Progenitor cell of endocrine pancreas (in vitro differentiated cells): ENCODE data around the gene FBXL5. TPM values are rescaled to one million over a fixed set of nuclear protein-coding genes. Genes with fewer than 3 reads are reported as not detected.
"Not testable (repeated sequence)": the region's sequence is repeated elsewhere in the genome, so short reads cannot be mapped to it uniquely, and the experiment has no call there.

Experiments used
- DNase-seq: peaks from one replicate; pipeline ENCODE4 v3.0.0; 2021; ENCODE audit warnings: low spot score; ENCODE audit not compliant: unreplicated experiment
- H3K27ac Mint-ChIP-seq: 2 replicates; pipeline ENCODE4 v1.8.0; 2021; ENCODE audit warnings: mild to moderate bottlenecking, moderate library complexity, mixed read lengths
- H3K27me3 Mint-ChIP-seq: 2 replicates; pipeline ENCODE4 v1.8.0; 2021; ENCODE audit warnings: mixed read lengths
- H3K36me3 Mint-ChIP-seq: 2 replicates; pipeline ENCODE4 v1.8.0; 2022; ENCODE audit warnings: mixed read lengths; ENCODE audit not compliant: insufficient read depth
- H3K4me1 Mint-ChIP-seq: 2 replicates; pipeline ENCODE4 v1.8.0; 2021; ENCODE audit warnings: low read depth, mixed read lengths
- H3K4me3 Mint-ChIP-seq: 2 replicates; pipeline ENCODE4 v1.8.0; 2021; ENCODE audit warnings: low read depth, mild to moderate bottlenecking, moderate library complexity, mixed read lengths
- H3K9me3 Mint-ChIP-seq: 2 replicates; pipeline ENCODE4 v1.8.0; 2021; ENCODE audit warnings: low read depth, mixed read lengths
- total RNA-seq: library from RNA; stranded (reverse); gene quantifications from 2 replicates; pipeline ENCODE4 v1.2.1, GENCODE V29; 2021
- TF ChIP-seq, protein P1 (sequence below): fragments of 200-600 bp; sonication (generic); IDR thresholded peaks from one replicate; pipeline ENCODE4 v1.5.0; 2021; ENCODE audit warnings: antibody characterized with exemption, mild to moderate bottlenecking; ENCODE audit not compliant: unreplicated experiment

Gene FBXL5
- total RNA-seq, 1 donor from 2014 or later, result 66.9 TPM

DNA sequence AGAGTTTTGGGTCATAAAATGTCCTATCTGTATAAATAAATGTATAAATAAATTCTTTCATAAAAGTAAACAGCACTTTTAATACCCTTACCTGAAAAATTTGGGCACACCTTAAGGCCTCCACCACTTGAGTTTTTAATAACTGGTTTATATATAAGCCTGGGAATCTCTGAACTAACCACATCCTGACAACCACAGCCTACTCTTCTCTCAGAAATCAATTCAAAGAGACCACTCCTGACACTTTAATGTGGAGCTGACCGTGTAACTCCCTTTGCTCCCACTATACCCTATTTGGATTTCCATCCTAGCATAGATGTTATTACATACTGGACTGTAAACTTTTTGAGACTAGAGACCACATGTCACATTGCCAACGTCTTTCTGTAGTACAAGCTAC, 3.5 kb downstream of the FBXL5 start:
- DNase-seq, result no peak
- TF ChIP-seq, protein P1, sequence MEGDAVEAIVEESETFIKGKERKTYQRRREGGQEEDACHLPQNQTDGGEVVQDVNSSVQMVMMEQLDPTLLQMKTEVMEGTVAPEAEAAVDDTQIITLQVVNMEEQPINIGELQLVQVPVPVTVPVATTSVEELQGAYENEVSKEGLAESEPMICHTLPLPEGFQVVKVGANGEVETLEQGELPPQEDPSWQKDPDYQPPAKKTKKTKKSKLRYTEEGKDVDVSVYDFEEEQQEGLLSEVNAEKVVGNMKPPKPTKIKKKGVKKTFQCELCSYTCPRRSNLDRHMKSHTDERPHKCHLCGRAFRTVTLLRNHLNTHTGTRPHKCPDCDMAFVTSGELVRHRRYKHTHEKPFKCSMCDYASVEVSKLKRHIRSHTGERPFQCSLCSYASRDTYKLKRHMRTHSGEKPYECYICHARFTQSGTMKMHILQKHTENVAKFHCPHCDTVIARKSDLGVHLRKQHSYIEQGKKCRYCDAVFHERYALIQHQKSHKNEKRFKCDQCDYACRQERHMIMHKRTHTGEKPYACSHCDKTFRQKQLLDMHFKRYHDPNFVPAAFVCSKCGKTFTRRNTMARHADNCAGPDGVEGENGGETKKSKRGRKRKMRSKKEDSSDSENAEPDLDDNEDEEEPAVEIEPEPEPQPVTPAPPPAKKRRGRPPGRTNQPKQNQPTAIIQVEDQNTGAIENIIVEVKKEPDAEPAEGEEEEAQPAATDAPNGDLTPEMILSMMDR, result no peak
- Mint-ChIP-seq H3K9me3 (no peaks in the 10 kb centered on the region), H3K36me3 (no peaks in the 10 kb centered on the region), H3K27me3 (no peaks in the 10 kb centered on the region), H3K27ac (peak overlapping the region; percentile 22), H3K4me1 (peaks cover 35% of the 10 kb centered on the region), H3K4me3 (no peak overlapping the region)

DNA sequence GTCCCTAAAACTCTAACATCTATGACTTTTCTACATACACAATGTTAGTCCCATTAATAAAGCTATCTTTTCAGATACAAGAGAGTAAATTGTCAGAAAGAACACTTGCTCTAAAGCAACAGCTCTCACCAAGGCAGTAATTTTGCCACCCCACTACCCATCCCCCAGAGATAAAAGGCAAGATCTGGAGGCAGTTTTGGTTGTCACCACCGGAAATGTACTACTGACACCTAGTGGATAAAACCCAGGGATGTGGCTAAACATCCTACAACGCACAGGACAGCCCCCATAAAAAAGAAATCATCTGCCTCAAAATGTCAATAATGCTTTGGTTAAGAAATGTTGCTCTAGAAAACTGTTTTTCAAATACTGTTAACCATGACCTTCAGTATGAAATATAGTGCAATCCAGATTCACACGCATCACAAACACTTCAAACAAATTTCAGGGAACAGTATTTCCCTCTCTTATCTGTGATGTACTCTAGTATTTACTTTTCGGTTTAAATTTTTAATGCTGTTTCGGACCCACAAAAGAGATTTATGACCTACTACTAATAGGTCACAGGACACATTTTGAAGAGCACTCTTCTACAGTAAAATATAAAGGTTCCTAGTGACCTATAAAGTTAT, 5.1 kb downstream of the FBXL5 start:
- Mint-ChIP-seq H3K9me3 (no peaks in the 10 kb centered on the region), H3K36me3 (no peaks in the 10 kb centered on the region), H3K4me3 (no peak overlapping the region), H3K4me1 (peaks cover 29% of the 10 kb centered on the region), H3K27me3 (no peaks in the 10 kb centered on the region), H3K27ac (no peak overlapping the region)
- no peak for DNase-seq
- TF ChIP-seq, protein P1, result peak; percentile 61

DNA sequence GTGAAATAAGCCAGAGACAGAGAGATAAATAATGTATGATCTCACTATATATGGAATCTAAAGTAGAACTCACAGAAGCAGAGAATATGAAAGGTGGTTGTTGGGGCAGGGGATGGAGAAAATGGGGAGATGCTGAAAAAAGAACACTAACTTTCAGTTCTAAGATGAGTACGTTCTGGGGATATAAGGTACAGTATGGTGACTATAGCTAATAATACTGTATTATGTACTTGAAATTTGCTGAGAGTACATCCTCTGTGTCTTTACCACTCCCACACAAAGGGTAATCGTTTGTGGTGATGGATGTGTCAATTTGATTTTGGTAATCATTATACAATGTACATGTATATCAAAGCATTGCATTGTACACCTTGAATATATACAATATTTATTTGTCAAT, 6.6 kb downstream of the FBXL5 start:
- H3K9me3 Mint-ChIP-seq, result no peaks in the 10 kb centered on the region
- H3K27me3 Mint-ChIP-seq, result no peaks in the 10 kb centered on the region
- DNase-seq, result no peak
- peaks cover 26% of the 10 kb centered on the region for H3K4me1 Mint-ChIP-seq
- no peaks in the 10 kb centered on the region for H3K36me3 Mint-ChIP-seq
- TF ChIP-seq, protein P1, result no peak
- no peak overlapping the region for H3K27ac Mint-ChIP-seq
- H3K4me3 Mint-ChIP-seq, result no peak overlapping the region

DNA sequence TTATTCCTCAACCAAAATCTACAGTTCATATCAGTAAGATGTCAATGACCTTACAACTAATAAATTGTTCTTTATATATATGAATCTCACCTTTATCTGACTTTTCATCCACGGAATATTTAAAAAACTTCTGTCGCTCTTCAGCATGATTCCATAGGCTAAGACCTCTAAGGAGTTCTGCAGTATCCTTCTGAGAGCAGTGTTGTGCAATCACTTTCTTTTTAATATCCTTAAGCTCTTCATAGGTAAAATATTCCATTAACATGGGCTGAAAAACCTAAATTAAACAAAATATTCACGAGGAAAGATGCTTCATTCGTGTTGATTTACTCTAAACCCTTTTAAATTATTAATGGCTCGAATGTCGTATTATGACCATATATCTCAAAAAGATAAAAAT, 16.7 kb downstream of the FBXL5 start:
- no peak for DNase-seq
- Mint-ChIP-seq H3K27me3 (no peaks in the 10 kb centered on the region), H3K4me3 (no peak overlapping the region), H3K27ac (no peak overlapping the region), H3K36me3 (peaks cover 20% of the 10 kb centered on the region), H3K9me3 (no peaks in the 10 kb centered on the region), H3K4me1 (peaks cover 1% of the 10 kb centered on the region)
- TF ChIP-seq, protein P1, result no peak

DNA sequence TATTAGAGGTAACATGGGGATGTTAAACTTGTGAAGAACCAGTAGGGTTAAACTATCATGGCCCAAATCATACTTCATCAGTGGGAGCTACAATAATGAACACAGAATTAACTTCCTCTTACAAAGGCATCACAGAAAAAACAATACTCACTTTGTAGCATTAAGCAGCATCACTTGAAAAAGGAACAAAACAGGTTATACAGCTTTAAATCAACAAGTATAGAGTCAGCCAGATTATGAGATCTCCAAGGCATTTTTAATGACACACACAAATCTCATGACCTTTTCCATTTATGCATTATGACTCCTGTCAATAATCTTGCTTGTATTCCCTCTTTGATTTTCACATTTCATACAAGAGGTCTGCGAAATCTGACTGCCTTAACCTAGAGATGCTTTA, 18.3 kb downstream of the FBXL5 start:
- H3K4me1 Mint-ChIP-seq, result peaks cover 1% of the 10 kb centered on the region
- H3K36me3 Mint-ChIP-seq, result peaks cover 32% of the 10 kb centered on the region
- no peak overlapping the region for H3K4me3 Mint-ChIP-seq
- H3K27ac Mint-ChIP-seq, result peak overlapping the region; percentile 17
- peaks cover 6% of the 10 kb centered on the region for H3K9me3 Mint-ChIP-seq
- DNase-seq, result no peak
- H3K27me3 Mint-ChIP-seq, result no peaks in the 10 kb centered on the region
- TF ChIP-seq, protein P1, result no peak

DNA sequence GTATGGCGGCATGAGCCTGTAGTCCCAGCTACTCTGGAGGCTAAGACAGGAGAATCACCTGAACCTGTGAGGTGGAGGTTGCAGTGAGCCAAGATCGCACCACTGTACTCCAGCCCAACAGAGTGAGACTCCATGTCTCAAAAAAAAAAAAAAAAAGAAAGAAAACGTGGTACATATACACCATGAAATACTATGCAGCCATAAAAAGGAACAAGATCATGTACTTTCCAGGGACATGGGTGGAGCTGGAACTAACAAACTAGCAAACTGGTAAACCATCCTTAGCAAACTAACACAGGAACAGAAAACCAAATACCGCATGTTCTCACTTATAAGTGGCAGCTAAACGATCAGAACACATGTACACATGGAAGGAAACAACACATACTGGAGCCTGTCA, 37.8 kb downstream of the FBXL5 start:
- H3K27ac Mint-ChIP-seq, H3K4me1 Mint-ChIP-seq, H3K27me3 Mint-ChIP-seq, H3K4me3 Mint-ChIP-seq, DNase-seq: not testable (repeated sequence)
- Mint-ChIP-seq H3K9me3 (peaks cover 29% of the 10 kb centered on the region), H3K36me3 (peaks cover 70% of the 10 kb centered on the region)

DNA sequence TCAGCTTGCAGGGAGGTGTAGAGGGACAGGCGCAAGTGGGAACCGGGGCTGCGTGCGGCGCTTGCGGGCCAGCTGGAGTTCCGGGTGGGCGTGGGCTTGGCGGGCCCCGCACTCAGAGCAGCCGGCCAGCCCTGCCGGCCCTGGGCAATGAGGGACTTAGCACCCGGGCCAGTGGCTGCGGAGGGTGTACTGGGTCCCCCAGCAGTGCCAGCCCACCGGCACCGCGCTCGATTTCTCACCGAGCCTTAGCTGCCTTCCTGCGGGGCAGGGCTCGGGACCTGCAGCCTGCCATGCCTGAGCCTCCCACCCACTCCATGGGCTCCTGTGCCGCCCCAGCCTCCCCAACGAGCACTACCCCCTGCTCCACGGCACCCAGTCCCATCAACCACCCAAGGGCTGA, 40.3 kb downstream of the FBXL5 start:
- H3K27ac Mint-ChIP-seq, H3K27me3 Mint-ChIP-seq, H3K4me3 Mint-ChIP-seq: not testable (repeated sequence)

More for the DNA sequence above, 40.3 kb downstream of the FBXL5 start:
- not testable (repeated sequence) for H3K4me1 Mint-ChIP-seq, DNase-seq
- Mint-ChIP-seq H3K9me3 (peaks cover 20% of the 10 kb centered on the region), H3K36me3 (peaks cover 47% of the 10 kb centered on the region)
